SJCRH30 (cell line): ENCODE measurements around the gene SLN. TPM values are rescaled to one million over a fixed set of nuclear protein-coding genes. Genes with fewer than 3 reads are reported as not detected.

Experiments
- DNase-seq, 2 experiments: peaks; one replicate each; pipeline ENCODE4 v3.0.0-alpha.2; 2015 to 2020
- H3K27ac ChIP-seq: fragments of 250-450 bp; sonication (Bioruptor Pico); 2 replicates; pipeline ENCODE4 v1.5.1; 2020; ENCODE audit warnings: mild to moderate bottlenecking, moderate library complexity
- H3K27me3 ChIP-seq: fragments of 250-450 bp; sonication (Bioruptor Pico); 2 replicates; pipeline ENCODE4 v1.5.1; 2020; ENCODE audit warnings: mild to moderate bottlenecking, moderate library complexity
- H3K36me3 ChIP-seq: fragments of 250-450 bp; sonication (Bioruptor Pico); 2 replicates; pipeline ENCODE4 v1.5.1; 2020; ENCODE audit warnings: mild to moderate bottlenecking, moderate library complexity
- H3K4me1 ChIP-seq: fragments of 250-450 bp; sonication (Bioruptor Pico); 2 replicates; pipeline ENCODE4 v1.5.1; 2020; ENCODE audit warnings: mild to moderate bottlenecking, moderate library complexity
- H3K4me3 ChIP-seq: fragments of 250-450 bp; sonication (Bioruptor Pico); 2 replicates; pipeline ENCODE4 v1.5.1; 2020; ENCODE audit warnings: mild to moderate bottlenecking, moderate library complexity
- H3K9me3 ChIP-seq: fragments of 250-450 bp; sonication (Bioruptor Pico); replicated peaks from 2 replicates; pipeline ENCODE4 v1.5.1; 2020; ENCODE audit warnings: mild to moderate bottlenecking, moderate library complexity
- total RNA-seq: library from RNA; depleted of rRNA; stranded (reverse); fragments of >200 nt; shearing (Covaris generic); gene quantifications from 2 replicates; pipeline ENCODE4 v1.2.3, GENCODE V29; 2014

Gene SLN
- total RNA-seq, 1 experiment from 2014 or later = 0.36 TPM

- no peak overlapping the region for H3K27ac ChIP-seq
- H3K27me3 ChIP-seq = no peaks in the 10 kb centered on the region
- H3K36me3 ChIP-seq = no peaks in the 10 kb centered on the region
- no peaks in the 10 kb centered on the region for H3K9me3 ChIP-seq
- peaks cover 3% of the 10 kb centered on the region; the same call in 1 of the 2 replicates for H3K4me1 ChIP-seq
- DNase-seq = no peak
- H3K4me3 ChIP-seq = no peak overlapping the region
These were observed 21.7 kb upstream of the SLN start for GRCh38 chr11:107733518-107733917.

GRCh38 chr11:107732689-107733051 lies 20.8 kb upstream of the SLN start:
- H3K9me3 ChIP-seq = no peaks in the 10 kb centered on the region
- no peaks in the 10 kb centered on the region for H3K27me3 ChIP-seq
- no peaks in the 10 kb centered on the region for H3K36me3 ChIP-seq
- no peak overlapping the region for H3K27ac ChIP-seq
- H3K4me3 ChIP-seq = no peak overlapping the region
- peaks cover 3% of the 10 kb centered on the region; the same call in 1 of the 2 replicates for H3K4me1 ChIP-seq
- DNase-seq = no peak

- Histone ChIP-seq H3K4me1 (peaks cover 3% of the 10 kb centered on the region; the same call in 1 of the 2 replicates), H3K27ac (no peak overlapping the region), H3K4me3 (no peak overlapping the region), H3K36me3 (no peaks in the 10 kb centered on the region), H3K27me3 (no peaks in the 10 kb centered on the region), H3K9me3 (no peaks in the 10 kb centered on the region)
- DNase-seq = no peak
These were observed 20.3 kb upstream of the SLN start for GRCh38 chr11:107731941-107732688.

GRCh38 chr11:107722662-107723061 lies 10.8 kb upstream of the SLN start:
- no peaks in the 10 kb centered on the region for H3K36me3 ChIP-seq
- H3K9me3 ChIP-seq = no peaks in the 10 kb centered on the region
- no peak overlapping the region for H3K4me3 ChIP-seq
- no peak overlapping the region for H3K27ac ChIP-seq
- no peaks in the 10 kb centered on the region for H3K4me1 ChIP-seq
- no peak for DNase-seq
- H3K27me3 ChIP-seq = no peaks in the 10 kb centered on the region

GRCh38 chr11:107721207-107721606 lies 9.4 kb upstream of the SLN start:
- H3K4me3 ChIP-seq = no peak overlapping the region
- no peaks in the 10 kb centered on the region for H3K36me3 ChIP-seq
- no peak for DNase-seq
- H3K4me1 ChIP-seq = no peaks in the 10 kb centered on the region
- no peaks in the 10 kb centered on the region for H3K9me3 ChIP-seq
- no peak overlapping the region for H3K27ac ChIP-seq
- no peaks in the 10 kb centered on the region for H3K27me3 ChIP-seq

- no peaks in the 10 kb centered on the region for H3K4me1 ChIP-seq
- no peak for DNase-seq
- no peak overlapping the region for H3K27ac ChIP-seq
- H3K36me3 ChIP-seq = no peaks in the 10 kb centered on the region
- H3K27me3 ChIP-seq = no peaks in the 10 kb centered on the region
- H3K9me3 ChIP-seq = no peaks in the 10 kb centered on the region
- H3K4me3 ChIP-seq = no peak overlapping the region
These were observed 8.5 kb upstream of the SLN start for GRCh38 chr11:107720303-107720774.

GRCh38 chr11:107719557-107720302 lies 7.9 kb upstream of the SLN start:
- no peaks in the 10 kb centered on the region for H3K27me3 ChIP-seq
- no peaks in the 10 kb centered on the region for H3K9me3 ChIP-seq
- H3K27ac ChIP-seq = no peak overlapping the region
- H3K4me3 ChIP-seq = no peak overlapping the region
- no peaks in the 10 kb centered on the region for H3K4me1 ChIP-seq
- no peak for DNase-seq
- H3K36me3 ChIP-seq = no peaks in the 10 kb centered on the region

GRCh38 chr11:107719073-107719472 lies 7.2 kb upstream of the SLN start:
- DNase-seq = no peak
- no peaks in the 10 kb centered on the region for H3K9me3 ChIP-seq
- no peaks in the 10 kb centered on the region for H3K4me1 ChIP-seq
- H3K4me3 ChIP-seq = no peak overlapping the region
- H3K27ac ChIP-seq = no peak overlapping the region
- no peaks in the 10 kb centered on the region for H3K27me3 ChIP-seq
- H3K36me3 ChIP-seq = no peaks in the 10 kb centered on the region

GRCh38 chr11:107716884-107717532 lies 5.2 kb upstream of the SLN start:
- H3K4me3 ChIP-seq = no peak overlapping the region
- no peak for DNase-seq
- no peaks in the 10 kb centered on the region for H3K36me3 ChIP-seq
- H3K9me3 ChIP-seq = no peaks in the 10 kb centered on the region
- H3K4me1 ChIP-seq = no peaks in the 10 kb centered on the region
- H3K27ac ChIP-seq = no peak overlapping the region
- no peaks in the 10 kb centered on the region for H3K27me3 ChIP-seq

- DNase-seq = no peak
- H3K27me3 ChIP-seq = no peaks in the 10 kb centered on the region
- no peak overlapping the region for H3K4me3 ChIP-seq
- no peaks in the 10 kb centered on the region for H3K36me3 ChIP-seq
- H3K9me3 ChIP-seq = no peaks in the 10 kb centered on the region
- H3K4me1 ChIP-seq = peaks cover 3% of the 10 kb centered on the region; the same call in 1 of the 2 replicates
- no peak overlapping the region for H3K27ac ChIP-seq
These were observed 1.2 kb upstream of the SLN start for GRCh38 chr11:107713009-107713408.

GRCh38 chr11:107710301-107710700 lies 1.6 kb downstream of the SLN start:
- H3K4me3 ChIP-seq = no peak overlapping the region
- DNase-seq = no peak
- no peak overlapping the region for H3K27ac ChIP-seq
- H3K4me1 ChIP-seq = peaks cover 5% of the 10 kb centered on the region; the same call in 1 of the 2 replicates
- H3K27me3 ChIP-seq = no peaks in the 10 kb centered on the region
- no peaks in the 10 kb centered on the region for H3K36me3 ChIP-seq
- H3K9me3 ChIP-seq = no peaks in the 10 kb centered on the region

GRCh38 chr11:107708792-107709191 lies 3.1 kb downstream of the SLN start:
- H3K9me3 ChIP-seq = no peaks in the 10 kb centered on the region
- no peaks in the 10 kb centered on the region for H3K36me3 ChIP-seq
- H3K27ac ChIP-seq = no peak overlapping the region
- DNase-seq = peak; percentile 24 to 48
- H3K27me3 ChIP-seq = no peaks in the 10 kb centered on the region
- no peak overlapping the region for H3K4me3 ChIP-seq
- peaks cover 9% of the 10 kb centered on the region; the same call in 1 of the 2 replicates for H3K4me1 ChIP-seq

- no peak for DNase-seq
- H3K27ac ChIP-seq = no peak overlapping the region
- peaks cover 9% of the 10 kb centered on the region; the same call in 1 of the 2 replicates for H3K4me1 ChIP-seq
- H3K27me3 ChIP-seq = no peaks in the 10 kb centered on the region
- H3K4me3 ChIP-seq = no peak overlapping the region
- H3K36me3 ChIP-seq = no peaks in the 10 kb centered on the region
- no peaks in the 10 kb centered on the region for H3K9me3 ChIP-seq
These were observed 4.0 kb downstream of the SLN start for GRCh38 chr11:107707807-107708206.

- H3K27ac ChIP-seq = no peak overlapping the region
- no peaks in the 10 kb centered on the region for H3K9me3 ChIP-seq
- H3K4me1 ChIP-seq = peaks cover 9% of the 10 kb centered on the region; the same call in 1 of the 2 replicates
- no peak for DNase-seq
- H3K4me3 ChIP-seq = no peak overlapping the region
- H3K27me3 ChIP-seq = no peaks in the 10 kb centered on the region
- no peaks in the 10 kb centered on the region for H3K36me3 ChIP-seq
These were observed 4.6 kb downstream of the SLN start for GRCh38 chr11:107707215-107707671.

- no peaks in the 10 kb centered on the region for H3K36me3 ChIP-seq
- H3K9me3 ChIP-seq = no peaks in the 10 kb centered on the region
- H3K4me3 ChIP-seq = no peak overlapping the region
- H3K27ac ChIP-seq = no peak overlapping the region
- DNase-seq = no peak
- H3K27me3 ChIP-seq = no peaks in the 10 kb centered on the region
- peaks cover 9% of the 10 kb centered on the region; the same call in 1 of the 2 replicates for H3K4me1 ChIP-seq
These were observed 5.3 kb downstream of the SLN start for GRCh38 chr11:107706531-107706930.
